MM.1S (cell line): ENCODE measurements around the gene URB1.

Experiments used
- CTCF ChIP-seq: fragments of 300-600 bp; sonication (generic); IDR thresholded peaks from 2 replicates; pipeline ENCODE4 v1.5.1; 2016; ENCODE audit warnings: antibody characterized with exemption, low read length, mixed read lengths
- EZH2 ChIP-seq: fragments of 300-600 bp; sonication (generic); optimal IDR thresholded peaks from 2 replicates; pipeline ENCODE3; 2017; ENCODE audit warnings: low read depth, mild to moderate bottlenecking, antibody characterized with exemption, low read length, mixed read lengths

DNA sequence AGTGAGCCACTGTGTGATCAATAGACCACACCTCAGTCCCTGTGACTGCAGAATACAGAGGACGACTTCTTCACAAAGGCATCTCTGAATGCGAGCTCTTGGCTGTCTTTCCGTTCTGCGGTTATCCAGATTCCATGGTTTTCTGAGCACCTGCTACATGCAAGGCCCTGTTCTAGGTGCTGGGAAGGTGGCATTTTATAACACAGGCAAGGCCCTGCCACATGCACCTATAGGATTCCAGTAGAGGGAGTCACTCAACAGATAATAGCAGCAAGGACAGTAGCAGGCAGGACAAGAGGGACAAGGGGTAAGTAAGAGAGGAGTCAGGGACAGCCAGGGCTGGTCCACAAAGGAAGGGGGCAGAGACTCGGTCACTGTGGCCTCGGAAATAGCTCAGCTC lies 9.0 kb downstream of the URB1 start:
- TF ChIP-seq CTCF (0 out of 2 replicates have a peak, but pooled peaks have one; percentile 5), EZH2 (no peak)
